Measurements from ENCODE around the gene OR10X1.

The OR10X1 gene

DNA sequence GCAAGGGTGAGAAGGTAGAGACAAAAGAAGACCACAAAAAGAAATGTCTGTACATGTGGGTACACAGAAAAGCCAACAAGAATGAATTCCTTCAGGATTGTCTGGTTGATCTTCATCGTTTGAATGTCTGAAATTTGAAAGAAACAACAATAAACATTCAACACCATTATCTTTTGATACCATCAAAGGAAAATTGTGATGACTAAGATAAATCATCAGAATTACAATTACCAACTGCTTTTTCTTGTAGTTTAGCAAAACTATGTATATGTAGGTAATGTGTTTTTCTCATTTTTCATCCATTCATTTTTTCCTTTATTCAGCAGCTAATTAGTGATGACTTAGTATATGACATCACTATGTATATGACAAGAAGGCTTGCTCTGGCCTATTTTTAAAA lies at the start of gene OR10X1:
Gene OR10X1, minus strand, starts transcription at position 167 of the 400 bp plus-strand sequence. Its CDS starts 0 bp downstream, at position 167.
- no peak for ATAC-seq

GRCh38 chr1:158613764-158614163 lies 34.1 kb upstream of the OR10X1 start:
- no peak for ATAC-seq

DNA sequence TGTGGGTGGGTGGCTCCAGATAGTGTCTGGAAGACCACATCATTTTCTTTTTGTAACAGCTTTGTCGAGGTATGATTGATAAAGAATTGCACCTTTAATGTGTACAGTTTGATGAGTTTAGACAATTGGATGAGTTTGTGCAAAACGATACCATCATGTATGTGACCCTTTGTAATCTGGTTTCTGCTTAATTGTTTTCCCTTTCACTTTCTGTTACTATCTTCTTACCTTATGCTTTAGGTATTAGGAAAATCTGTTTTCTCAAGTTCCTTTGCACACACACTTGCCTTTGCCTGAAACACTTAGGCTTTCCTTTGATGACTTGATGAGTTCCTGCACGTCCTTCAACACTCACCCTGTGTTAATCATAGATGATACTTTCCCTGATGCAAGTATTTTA lies 32.2 kb upstream of the OR10X1 start:
- ATAC-seq: no peak

GRCh38 chr1:158607296-158607695 lies 27.6 kb upstream of the OR10X1 start:
- no peak for ATAC-seq

DNA sequence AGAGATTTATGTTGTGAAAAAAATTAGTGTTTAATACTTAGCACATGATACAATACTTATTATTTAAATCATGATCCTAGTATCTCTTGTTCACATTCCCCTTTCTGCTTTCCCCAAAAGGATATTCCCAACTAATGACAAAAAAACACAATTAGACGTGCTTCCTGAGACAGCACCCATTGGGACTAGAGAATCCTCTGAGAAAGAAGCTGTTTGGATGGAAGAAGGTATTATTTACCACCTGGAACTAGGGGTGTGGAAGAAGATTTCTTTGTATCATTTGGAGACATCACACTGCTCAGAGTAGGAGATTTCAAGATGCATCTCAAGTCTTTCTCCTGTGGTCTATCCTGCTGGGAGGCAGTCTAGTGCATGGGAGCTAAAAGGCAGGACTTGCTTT lies 25.3 kb upstream of the OR10X1 start, which contains the start of gene OR10Z1:
Gene OR10Z1, plus strand, starts transcription at position 301 of the 400 bp plus-strand sequence. CDS start 1,171 bp downstream, outside the sequence.
- ATAC-seq: no peak

DNA sequence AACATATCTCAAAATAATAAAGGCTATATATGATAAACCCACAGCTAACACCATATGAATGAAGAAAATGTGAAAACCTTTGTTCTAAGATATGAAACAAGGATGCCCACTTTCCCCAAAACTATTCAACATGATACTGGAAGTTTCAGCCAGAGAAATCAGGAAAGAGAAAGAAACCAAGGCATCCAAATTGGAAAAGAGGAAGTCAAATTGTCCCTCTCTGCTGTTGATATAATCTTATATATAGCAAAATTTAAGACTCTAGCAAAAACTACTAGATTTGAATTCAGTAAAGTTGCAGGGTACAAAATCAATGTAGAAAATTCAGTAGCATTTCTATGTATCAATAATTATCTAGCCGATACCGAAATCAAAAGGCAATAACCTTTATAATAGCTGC lies 21.0 kb upstream of the OR10X1 start:
- ATAC-seq: no peak

DNA sequence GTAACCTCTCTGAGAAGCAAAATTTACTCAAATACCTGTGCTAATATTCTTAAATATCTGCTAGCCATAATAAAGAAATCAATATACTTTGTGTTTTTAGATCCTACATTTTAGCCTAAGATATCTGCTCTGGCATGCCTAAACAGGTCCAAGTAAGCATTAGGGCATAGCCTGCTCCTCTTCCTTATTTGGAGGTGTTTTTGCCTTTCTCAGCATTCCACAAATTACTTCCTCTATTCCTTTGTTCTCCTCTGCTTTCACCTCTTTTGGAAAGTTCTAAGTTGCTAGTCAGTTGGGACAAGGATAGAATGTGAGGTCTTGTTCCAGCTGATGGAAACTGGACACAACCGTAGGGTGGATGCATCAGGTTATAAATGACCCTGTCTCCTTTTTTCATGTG lies 7.2 kb upstream of the OR10X1 start:
- no peak for ATAC-seq

DNA sequence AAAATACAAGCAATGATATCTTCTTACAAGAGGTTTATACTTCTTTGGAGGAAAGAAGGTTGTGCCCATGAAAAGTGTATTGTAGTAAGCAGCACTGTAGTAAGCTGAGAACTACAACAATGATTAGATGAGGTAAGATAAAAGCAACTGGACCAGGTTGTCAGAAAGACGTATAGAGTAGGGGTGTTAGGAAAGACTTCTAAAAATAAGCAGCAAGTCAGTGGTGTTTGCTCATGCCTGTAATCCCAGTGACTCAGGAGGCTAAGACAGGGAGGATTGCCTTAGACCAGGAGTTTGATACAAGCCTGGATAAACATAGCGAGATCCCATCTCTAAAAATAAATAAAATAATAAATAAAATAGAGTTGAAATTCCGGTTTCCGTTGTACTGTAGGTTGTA lies 4.3 kb upstream of the OR10X1 start:
- ATAC-seq: no peak

DNA sequence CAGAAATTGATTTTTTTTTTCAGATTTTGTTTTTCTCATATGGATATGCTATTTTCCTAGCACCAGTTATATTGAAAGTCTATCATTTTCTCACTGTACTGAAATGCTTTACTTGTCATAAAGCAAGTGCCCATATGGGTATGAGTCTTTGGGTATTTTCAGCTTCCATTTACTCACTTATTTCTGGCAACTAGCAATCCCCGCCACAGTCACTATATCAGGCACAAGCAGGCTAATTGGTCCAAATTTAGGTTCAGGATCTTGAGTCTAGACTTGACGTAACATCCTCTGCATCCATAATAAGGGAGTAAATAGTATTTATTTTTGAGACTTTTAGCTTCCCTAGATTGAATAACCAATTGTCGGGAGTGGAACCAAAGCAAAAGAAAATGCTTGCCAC lies 2.1 kb downstream of the OR10X1 start:
- ATAC-seq: no peak

- no peak for ATAC-seq
These were observed 7.5 kb downstream of the OR10X1 start for GRCh38 chr1:158572226-158572625.

- no peak for ATAC-seq
These were observed 9.2 kb downstream of the OR10X1 start, which contains the start of gene OR6P1 for GRCh38 chr1:158570480-158570879. Gene OR6P1, minus strand, starts transcription at chr1:158570580. Its CDS starts 6,976 bp downstream, at chr1:158563604.

- ATAC-seq: no peak
These were observed 15.1 kb downstream of the OR10X1 start for GRCh38 chr1:158564608-158565007.

- no peak for ATAC-seq
These were observed 15.8 kb downstream of the OR10X1 start for GRCh38 chr1:158563853-158564252.

- no peak for ATAC-seq
These were observed 20.0 kb downstream of the OR10X1 start for GRCh38 chr1:158559696-158560095.

DNA sequence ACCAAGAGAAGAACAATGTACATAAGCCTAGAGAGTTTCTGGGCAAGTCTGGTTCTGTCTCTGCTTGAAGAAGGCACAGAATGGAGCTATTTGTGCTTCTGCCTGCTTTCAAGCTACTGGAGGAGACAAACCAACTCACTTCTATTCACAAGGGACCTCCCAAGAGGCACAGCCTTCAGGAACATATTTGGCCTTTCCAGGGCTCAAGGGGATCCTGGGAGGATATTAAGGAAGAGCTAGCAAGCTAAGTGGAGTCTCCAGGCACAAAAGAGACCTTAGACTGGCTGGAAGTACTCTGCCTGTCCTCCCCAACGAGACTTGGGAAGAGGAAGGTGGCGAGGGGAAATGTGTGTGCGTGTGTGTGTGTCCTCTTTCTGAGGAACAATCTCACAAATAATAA lies 25.3 kb downstream of the OR10X1 start, which contains the start of gene OR6Y1:
Gene OR6Y1, minus strand, starts transcription at position 54 of the 400 bp plus-strand sequence. CDS start 6,300 bp downstream, outside the sequence.
- ATAC-seq: no peak

DNA sequence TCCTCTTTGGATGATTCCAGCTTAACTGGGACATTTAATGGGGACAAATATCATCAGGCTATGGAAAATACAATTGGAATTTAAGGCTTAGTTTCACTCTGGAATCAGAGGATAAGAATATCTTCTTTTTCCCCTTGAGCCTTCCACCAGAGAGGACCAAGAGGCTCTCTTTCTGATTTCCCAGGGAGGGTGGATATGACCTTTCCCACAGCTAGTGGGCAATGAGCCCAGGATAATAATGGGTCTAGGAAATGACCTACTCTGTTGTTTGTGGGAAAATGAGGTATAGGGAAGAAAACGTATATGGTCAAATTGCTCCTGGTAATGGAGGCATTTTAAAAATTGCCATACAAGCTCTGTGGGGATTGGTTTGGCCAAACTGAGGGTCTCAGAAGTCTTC lies 27.4 kb downstream of the OR10X1 start:
- no peak for ATAC-seq

GRCh38 chr1:158547533-158547932 lies 32.2 kb downstream of the OR10X1 start:
- ATAC-seq: no peak

DNA sequence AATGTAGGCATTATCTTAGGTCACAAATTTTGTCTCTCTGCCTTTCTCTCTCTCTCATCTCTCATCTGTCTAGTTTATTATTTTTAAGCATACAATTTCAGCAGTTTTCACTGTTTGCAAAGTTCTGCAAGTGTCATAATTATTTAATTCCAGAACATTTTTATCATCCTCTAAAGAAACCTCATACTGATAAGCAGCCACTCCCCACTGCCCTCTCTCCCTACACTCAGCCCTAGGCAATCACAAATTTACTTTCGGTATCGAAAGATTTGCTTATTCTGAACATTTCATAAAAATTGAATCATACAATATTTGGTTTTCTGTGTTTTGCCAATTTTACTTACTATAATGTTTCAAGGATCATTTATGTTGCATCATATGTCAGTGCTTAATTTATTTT lies 42.1 kb downstream of the OR10X1 start:
- ATAC-seq: no peak

DNA sequence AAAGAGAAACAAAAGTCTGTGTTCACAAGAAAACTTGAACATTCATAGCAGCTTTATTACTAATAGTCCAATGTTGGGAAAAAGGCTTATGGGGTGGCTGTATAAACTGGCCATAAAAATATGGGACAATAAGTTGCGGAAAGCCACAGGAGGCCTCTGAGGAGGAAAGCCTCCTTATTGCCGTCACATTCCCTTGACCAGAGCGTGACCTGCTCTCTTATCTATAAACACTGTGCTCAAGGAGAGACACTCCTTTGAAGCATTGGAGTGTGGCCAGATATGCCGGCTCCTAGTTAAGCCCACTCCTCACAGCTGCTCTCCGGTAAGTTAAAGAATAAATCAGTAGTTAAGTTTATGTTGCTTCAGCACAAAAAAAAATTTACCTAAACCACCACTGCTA lies 45.2 kb downstream of the OR10X1 start:
- no peak for ATAC-seq

Data from activated CD4-positive, CD25-positive, alpha-beta regulatory T cell treated with anti-CD3 and anti-CD28 coated beads, Interleukin-2, amount 50 U/mL, for 24 hours (primary cell).